SH-SY5Y (cell line): ENCODE data around the gene PPID.

Experiments used
- GATA2 ChIP-seq: IDR thresholded peaks from 2 replicates; pipeline ENCODE4 v1.6.1; 2011; ENCODE audit warnings: mild to moderate bottlenecking, low read depth, low read length
- GATA3 ChIP-seq: IDR thresholded peaks from 2 replicates; pipeline ENCODE4 v1.6.1; 2011; ENCODE audit warnings: low read depth, mild to moderate bottlenecking, low read length, moderate library complexity

GRCh38 chr4:158710814-158711213 lies 12.4 kb downstream of the PPID start:
- TF ChIP-seq GATA2 (no peak), GATA3 (no peak)
